DND-41 (cell line): ENCODE measurements around the gene NUP50.

Source experiments
- ATAC-seq: fragments of 200-7000 bp; cut with Tn5 transposase; 3 replicates; pipeline ENCODE4 v1.9.1; 2021; ENCODE audit warnings: low read depth; ENCODE audit not compliant: insufficient read depth
- DNase-seq: peaks from one replicate; pipeline ENCODE4 v3.0.0-alpha.2; 2020
- H2AFZ ChIP-seq: 2 replicates; pipeline ENCODE4 v1.6.0; 2012; ENCODE audit warnings: low read depth, low read length
- H3K27ac ChIP-seq: 2 replicates; pipeline ENCODE4 v1.5.1; 2012; ENCODE audit warnings: low read length, inconsistent platforms
- H3K27me3 ChIP-seq: fragments of 200-600 bp; sonication (generic); 2 replicates; pipeline ENCODE4 v1.6.0; 2012; ENCODE audit warnings: low read length, mild to moderate bottlenecking, inconsistent platforms; ENCODE audit not compliant: insufficient read depth, poor library complexity
- H3K36me3 ChIP-seq: 2 replicates; pipeline ENCODE4 v1.5.1; 2012; ENCODE audit warnings: low read length, inconsistent platforms; ENCODE audit not compliant: insufficient read depth
- H3K4me1 ChIP-seq: 2 replicates; pipeline ENCODE4 v1.5.1; 2012; ENCODE audit warnings: mild to moderate bottlenecking, low read length; ENCODE audit not compliant: insufficient read depth
- H3K4me2 ChIP-seq: 2 replicates; pipeline ENCODE4 v1.6.0; 2012; ENCODE audit warnings: mild to moderate bottlenecking, moderate library complexity, low read length, inconsistent platforms; ENCODE audit not compliant: insufficient read depth
- H3K4me3 ChIP-seq, 2 experiments: fragments of 200-600 bp in 1 of 2; shearing (Covaris generic) in 1 of 2; 2 replicates each; pipeline ENCODE4 v1.5.1; 2012 to 2016; ENCODE audit warnings: inconsistent platforms in 2 of 2, low read length in 2 of 2, mild to moderate bottlenecking in 2 of 2, low read depth in 1 of 2, moderate library complexity in 1 of 2
- H3K79me2 ChIP-seq: 2 replicates; pipeline ENCODE4 v1.6.0; 2012; ENCODE audit warnings: low read length, inconsistent platforms; ENCODE audit not compliant: insufficient read depth
- H3K9ac ChIP-seq: 2 replicates; pipeline ENCODE4 v1.6.0; 2012; ENCODE audit warnings: low read depth, mild to moderate bottlenecking, inconsistent platforms, low read length, moderate library complexity
- H3K9me3 ChIP-seq: 2 replicates; pipeline ENCODE4 v1.5.1; 2012; ENCODE audit warnings: low read length, moderate library complexity, mild to moderate bottlenecking, inconsistent platforms; ENCODE audit not compliant: insufficient read depth, severe bottlenecking
- H4K20me1 ChIP-seq: 2 replicates; pipeline ENCODE4 v1.6.0; 2012; ENCODE audit warnings: low read length; ENCODE audit not compliant: insufficient read depth
- CTCF ChIP-seq: IDR thresholded peaks from 2 replicates; pipeline ENCODE4 v1.5.1; 2012; ENCODE audit warnings: borderline replicate concordance, low read length, moderate library complexity, mild to moderate bottlenecking; ENCODE audit not compliant: poor library complexity, severe bottlenecking; ENCODE audit errors: extremely low read depth
- EZH2 ChIP-seq: IDR thresholded peaks from 3 replicates; pipeline ENCODE4 v1.6.1; 2012; ENCODE audit warnings: borderline replicate concordance, low read depth, mild to moderate bottlenecking, moderate library complexity, low read length, inconsistent platforms; ENCODE audit not compliant: severe bottlenecking

The NUP50 gene

GRCh38 chr22:45225732-45226502 is 62.2 kb downstream of the NUP50 start:
- no peaks in the 10 kb centered on the region for H3K4me1 ChIP-seq
- H3K9me3 ChIP-seq, result no peaks in the 10 kb centered on the region

GRCh38 chr22:45226503-45227186 is 62.9 kb downstream of the NUP50 start:
- Histone ChIP-seq H3K79me2 (no peaks in the 10 kb centered on the region; the same call in 1 of the 2 replicates), H3K4me2 (no peak overlapping the region), H4K20me1 (peaks cover 45% of the 10 kb centered on the region), H3K36me3 (no peaks in the 10 kb centered on the region), H3K9ac (no peak overlapping the region), H3K4me1 (no peaks in the 10 kb centered on the region), H3K27me3 (no peaks in the 10 kb centered on the region), H3K9me3 (no peaks in the 10 kb centered on the region), H3K27ac (no peak overlapping the region), H2AFZ (no peak overlapping the region), H3K4me3 (no peak overlapping the region)
- DNase-seq, result no peak
- TF ChIP-seq EZH2 (no peak), CTCF (no peak)
- no peak for ATAC-seq

More at GRCh38 chr22:45225732-45226502, 62.2 kb downstream of the NUP50 start:
- Histone ChIP-seq H3K9ac (no peak overlapping the region), H4K20me1 (peaks cover 42% of the 10 kb centered on the region), H3K79me2 (no peaks in the 10 kb centered on the region; the same call in 1 of the 2 replicates), H3K27me3 (no peaks in the 10 kb centered on the region), H3K27ac (no peak overlapping the region), H3K4me2 (no peak overlapping the region), H3K36me3 (no peaks in the 10 kb centered on the region), H3K4me3 (no peak overlapping the region), H2AFZ (no peak overlapping the region)
- TF ChIP-seq CTCF (no peak), EZH2 (no peak)
- DNase-seq (no peak), ATAC-seq (no peak)

GRCh38 chr22:45227645-45228400 is 64.1 kb downstream of the NUP50 start:
- Histone ChIP-seq H3K36me3 (no peaks in the 10 kb centered on the region), H3K4me3 (no peak overlapping the region), H4K20me1 (peaks cover 50% of the 10 kb centered on the region), H3K79me2 (no peaks in the 10 kb centered on the region; the same call in 1 of the 2 replicates), H3K9me3 (no peaks in the 10 kb centered on the region), H3K27me3 (no peaks in the 10 kb centered on the region), H3K27ac (no peak overlapping the region), H3K4me1 (no peaks in the 10 kb centered on the region), H2AFZ (no peak overlapping the region), H3K4me2 (no peak overlapping the region), H3K9ac (no peak overlapping the region)
- TF ChIP-seq CTCF, result no peak
- no peak for TF ChIP-seq EZH2
- ATAC-seq, result no peak
- no peak for DNase-seq
